Fibroblast of lung (primary cell): ENCODE results near the gene CCDC197.

Source experiments
- EZH2 ChIP-seq: IDR thresholded peaks from 2 replicates; pipeline ENCODE4 v1.5.1; 2012; ENCODE audit warnings: low read length, control low read depth, mild to moderate bottlenecking; ENCODE audit errors: missing control alignments
- TF ChIP-seq, protein P1 (sequence below), 2 donors: IDR thresholded peaks in 1 of 2; conservative IDR thresholded peaks in 1 of 2; 1 replicate in 1 of 2; 2 replicates in 1 of 2; pipeline ENCODE4 v1.5.1; 2011 to 2012; ENCODE audit warnings: low read length in 2 of 2, control low read depth in 1 of 2, inconsistent platforms in 1 of 2, low read depth in 1 of 2, mild to moderate bottlenecking in 1 of 2

DNA sequence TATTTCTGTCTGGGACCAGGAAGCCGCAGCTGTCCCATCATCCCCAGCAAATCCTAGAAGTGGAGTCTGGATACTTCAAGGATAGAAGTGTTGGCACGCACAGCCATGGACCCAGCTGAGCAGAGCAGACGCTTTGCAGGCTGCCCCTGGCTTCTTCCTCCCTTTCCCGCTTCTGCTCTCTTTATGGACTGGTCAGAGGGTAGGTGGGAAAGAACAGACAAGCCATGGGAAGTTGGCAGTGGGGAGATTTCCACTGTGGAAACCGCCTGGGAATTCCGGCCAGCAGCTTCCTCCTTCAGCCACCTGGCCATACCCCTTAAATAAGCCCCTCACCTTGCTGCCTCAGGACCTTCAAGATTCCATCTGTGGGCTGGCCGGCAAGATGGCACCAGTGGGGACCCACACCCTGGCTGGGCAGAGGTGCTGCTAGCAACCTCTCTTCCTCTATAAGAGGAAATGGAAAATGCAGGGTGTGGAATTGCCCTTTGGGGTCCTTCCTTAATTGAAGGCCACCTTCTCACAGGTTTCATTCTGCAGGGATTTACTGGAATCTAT lies 49.7 kb downstream of the CCDC197 start:
- no peak for TF ChIP-seq EZH2
- TF ChIP-seq, protein P1, sequence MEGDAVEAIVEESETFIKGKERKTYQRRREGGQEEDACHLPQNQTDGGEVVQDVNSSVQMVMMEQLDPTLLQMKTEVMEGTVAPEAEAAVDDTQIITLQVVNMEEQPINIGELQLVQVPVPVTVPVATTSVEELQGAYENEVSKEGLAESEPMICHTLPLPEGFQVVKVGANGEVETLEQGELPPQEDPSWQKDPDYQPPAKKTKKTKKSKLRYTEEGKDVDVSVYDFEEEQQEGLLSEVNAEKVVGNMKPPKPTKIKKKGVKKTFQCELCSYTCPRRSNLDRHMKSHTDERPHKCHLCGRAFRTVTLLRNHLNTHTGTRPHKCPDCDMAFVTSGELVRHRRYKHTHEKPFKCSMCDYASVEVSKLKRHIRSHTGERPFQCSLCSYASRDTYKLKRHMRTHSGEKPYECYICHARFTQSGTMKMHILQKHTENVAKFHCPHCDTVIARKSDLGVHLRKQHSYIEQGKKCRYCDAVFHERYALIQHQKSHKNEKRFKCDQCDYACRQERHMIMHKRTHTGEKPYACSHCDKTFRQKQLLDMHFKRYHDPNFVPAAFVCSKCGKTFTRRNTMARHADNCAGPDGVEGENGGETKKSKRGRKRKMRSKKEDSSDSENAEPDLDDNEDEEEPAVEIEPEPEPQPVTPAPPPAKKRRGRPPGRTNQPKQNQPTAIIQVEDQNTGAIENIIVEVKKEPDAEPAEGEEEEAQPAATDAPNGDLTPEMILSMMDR (conservative IDR thresholded peaks at IDR 0.05 in 1 of 2, IDR thresholded peaks at IDR 0.05 in 1 of 2; ENCODE audit: low read depth in 1 of 2, low read length in 2 of 2) = no peak
